Stimulated activated CD4-positive, alpha-beta T cell treated with anti-CD3 and anti-CD28 coated beads, Interleukin-2, amount 100 ng/mL, for 4 hours (primary cell): ENCODE data around the gene CELF2.

ENCODE experiments used
- DNase-seq: peaks from one replicate; pipeline ENCODE4 v3.0.0-alpha.2; 2020; ENCODE audit warnings: low read depth

CELF2 gene

DNA sequence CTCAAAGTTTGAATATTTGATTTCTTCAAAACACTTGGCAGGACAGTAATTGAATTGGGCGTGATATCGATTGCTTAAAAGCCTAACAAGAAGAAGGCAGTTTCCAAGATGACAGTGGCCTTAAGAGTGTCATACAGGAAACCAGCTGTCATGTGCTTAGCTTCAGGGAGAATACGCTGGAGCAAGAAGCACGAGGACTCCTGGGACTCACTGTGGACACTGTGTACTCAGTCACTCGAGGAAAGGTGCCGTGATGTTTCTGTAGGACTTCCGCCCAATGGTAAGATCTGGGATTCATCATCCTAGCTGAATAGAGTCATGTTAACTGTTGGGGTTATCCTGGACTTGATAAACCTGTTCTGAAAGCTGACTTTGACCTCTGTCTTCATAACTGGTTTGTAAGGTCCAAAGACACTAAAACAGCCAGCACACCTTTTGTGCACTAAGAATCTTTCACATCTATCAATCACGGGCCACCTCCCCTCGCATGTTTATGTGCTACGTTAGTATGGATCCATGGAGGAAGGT, 113.5 kb downstream of the CELF2 start:
- DNase-seq, result no peak

DNA sequence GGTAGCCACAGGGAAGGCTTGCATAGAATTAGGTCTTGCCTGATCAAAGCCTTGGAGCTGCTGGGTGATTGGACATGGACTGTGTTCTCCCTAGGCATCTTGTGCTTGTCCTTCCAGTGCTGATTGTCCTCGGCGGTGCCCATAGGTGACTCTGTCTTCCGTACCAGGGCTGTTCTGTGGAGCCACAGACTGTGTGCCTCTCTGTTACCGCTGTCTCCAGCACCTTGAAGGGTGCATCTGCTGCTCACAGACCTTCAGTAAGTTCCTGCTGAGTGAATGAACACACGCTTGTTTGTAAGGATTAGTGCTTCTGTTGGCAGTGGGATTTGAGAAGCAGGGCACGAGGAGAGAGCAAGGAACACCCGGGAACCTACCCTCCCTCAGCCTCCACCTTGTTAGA, 116.7 kb downstream of the CELF2 start:
- DNase-seq, result no peak

DNA sequence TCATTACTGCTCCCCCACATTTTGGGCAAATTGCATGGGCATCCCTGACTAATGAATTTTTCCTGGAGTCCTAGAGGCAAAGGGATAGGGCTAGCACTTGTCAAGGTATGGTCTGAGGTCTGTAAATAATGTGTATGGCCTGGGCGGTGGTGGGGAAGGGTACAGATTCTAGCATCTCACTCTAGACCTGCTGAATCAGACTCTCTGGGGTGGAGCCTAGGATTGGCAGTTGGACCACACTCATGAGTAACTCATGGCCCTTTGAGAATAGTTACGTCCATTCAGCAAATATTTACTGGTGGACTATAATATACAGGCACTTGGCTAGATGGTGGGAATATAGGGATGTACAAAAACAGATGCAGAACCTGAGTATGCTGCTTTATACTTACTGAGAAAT, 118.0 kb downstream of the CELF2 start:
- no peak for DNase-seq

DNA sequence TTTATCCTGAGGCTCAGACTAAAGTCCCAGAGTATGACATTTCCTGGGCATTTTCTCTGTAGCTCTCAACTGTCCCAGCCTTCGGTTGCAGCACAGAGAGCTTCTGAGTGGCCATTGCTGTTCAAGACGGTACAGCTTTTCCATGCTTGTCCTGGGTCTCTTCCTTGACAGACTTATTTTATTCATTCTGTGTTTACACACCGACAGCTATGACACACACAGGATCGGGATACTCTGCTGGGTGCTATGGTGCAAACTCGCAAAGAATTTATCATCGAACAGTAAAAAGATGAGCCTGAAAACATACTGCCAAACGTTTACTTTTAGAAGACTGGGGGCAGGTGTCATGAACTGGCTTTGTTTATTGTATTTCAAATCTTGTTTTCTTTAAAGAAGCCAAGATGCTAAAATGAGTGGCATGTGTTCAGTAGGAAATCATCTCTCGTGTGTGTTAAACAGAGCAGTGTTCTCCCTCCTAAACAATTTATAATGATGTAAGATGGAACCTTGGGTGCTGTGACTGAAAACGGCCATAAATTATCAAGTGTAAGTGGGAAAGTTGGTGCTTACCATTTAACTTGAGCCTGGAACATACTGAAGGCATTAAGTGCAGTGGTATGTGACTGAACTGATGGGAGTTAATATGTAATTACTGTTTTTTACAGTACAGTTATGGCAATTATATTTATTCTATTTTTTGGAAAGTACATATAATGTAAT, 120.8 kb downstream of the CELF2 start:
- DNase-seq, result no peak

DNA sequence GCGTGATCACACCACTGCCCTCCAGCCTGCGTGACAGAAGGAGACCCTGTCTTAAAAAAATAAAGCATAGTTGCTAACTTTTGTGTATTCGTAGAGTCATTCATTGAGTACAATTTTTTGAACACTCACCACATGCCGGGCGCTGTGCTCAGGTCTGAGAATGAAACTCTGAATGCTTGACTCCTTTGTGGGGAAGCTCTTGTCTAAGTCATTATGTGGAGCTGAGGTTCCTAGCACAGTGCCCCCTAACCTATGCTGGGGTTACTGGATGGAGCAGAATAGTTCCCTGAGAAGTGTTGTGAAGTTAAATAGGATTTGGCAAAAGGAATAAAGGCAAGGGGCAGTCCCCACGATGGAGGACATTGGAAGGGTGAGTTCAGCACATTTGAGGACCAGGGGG, 123.3 kb downstream of the CELF2 start:
- no peak for DNase-seq

DNA sequence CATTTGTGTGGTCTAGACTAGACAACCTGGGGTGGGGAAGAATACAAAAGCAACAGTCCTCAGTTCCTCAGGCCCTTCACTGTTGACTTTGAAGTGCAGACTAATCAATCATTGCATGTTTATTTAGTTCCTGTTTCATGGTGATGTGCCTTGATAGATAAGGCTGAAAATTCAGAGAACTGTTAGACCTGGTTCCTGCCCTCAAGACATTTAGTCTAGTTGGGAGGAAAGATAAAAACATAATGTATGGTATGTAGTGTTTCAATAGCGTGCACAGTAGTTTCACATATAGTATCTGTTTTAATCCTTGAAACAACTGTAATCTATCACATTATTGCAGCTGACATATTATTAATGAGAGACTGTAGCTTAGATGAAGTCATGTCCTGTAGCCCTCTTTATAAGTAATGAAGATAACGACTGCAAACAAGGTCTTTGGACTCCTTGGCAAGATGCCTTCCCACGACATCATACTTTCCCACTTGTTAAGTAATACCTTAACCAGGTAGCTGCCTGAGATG, 124.0 kb downstream of the CELF2 start:
- DNase-seq, result no peak

DNA sequence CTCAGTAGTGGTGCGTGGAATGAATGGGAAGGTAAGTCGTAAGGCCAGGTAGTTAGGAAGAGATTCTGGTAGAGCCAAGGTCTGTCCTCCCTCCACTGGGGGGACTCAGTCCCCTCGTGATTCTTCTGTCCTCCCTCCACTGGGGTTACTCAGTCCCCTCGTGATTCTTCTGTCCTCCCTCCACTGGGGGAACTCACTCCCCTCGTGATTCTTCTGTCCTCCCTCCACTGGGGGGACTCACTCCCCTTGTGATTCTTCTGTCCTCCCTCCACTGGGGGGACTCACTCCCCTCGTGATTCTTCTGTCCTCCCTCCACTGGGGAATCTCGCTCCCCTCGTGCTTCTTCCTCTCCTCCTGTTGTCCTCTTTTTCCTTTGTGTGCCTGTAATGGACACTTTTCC, 125.1 kb downstream of the CELF2 start:
- no peak for DNase-seq

DNA sequence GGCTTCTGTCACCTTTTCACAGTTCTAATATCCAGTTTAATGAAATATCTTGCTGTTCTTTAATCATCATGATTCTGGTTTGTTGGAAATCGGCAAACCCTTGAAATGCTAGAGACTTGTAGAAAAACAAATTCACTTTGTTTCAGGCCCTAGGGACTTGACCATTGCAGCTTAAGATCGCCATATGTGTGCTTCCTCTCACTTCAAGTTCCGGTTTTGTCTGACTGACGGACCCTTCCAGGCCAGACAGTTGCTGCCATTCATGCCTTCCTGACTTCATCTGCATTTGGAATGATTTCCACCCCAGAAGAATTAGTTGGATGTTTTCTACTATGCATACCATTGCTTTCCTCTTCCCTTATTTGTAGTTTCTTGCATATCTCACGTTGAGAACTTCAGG, 125.6 kb downstream of the CELF2 start:
- DNase-seq, result no peak

DNA sequence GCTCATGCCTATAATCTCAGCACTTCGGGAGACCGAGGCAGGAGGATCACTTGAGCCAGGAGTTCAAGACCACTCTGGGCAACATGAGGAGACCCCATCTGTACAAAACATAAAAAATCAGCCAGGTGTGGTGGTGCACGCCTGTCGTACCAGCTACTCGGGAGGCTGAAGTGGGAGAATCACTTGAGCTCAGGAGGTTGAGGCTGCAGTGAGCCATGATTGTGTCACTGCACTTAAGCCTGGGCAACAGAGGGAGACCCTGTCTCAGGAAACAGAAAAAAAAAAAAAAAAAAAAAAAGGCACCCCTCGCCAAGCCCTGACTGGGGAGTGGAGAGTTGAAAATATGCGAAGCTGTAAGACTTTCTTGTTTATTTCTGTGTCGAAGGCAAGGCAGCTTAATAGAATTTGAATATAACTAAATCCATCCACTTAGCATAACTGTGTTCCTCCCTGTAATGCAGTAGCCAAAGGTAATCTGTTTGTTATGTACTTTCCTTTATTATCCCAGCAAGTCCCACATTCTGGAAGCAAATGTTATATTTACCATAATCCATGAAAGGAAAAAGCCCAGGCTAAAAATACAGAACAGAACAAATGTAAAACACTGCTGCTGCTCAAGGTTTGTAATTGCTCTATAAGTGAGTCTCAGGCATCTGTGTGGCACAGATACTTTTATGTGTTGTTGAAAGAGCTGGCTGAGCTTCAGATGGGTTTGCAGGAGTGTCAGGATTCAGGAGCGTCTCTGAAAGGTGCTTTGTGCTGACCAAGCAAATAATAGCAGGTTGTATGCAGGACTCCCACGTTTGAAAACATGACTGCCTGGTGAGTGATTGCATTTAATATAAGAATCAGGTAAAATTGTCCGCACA, 127.2 kb downstream of the CELF2 start:
- no peak for DNase-seq

DNA sequence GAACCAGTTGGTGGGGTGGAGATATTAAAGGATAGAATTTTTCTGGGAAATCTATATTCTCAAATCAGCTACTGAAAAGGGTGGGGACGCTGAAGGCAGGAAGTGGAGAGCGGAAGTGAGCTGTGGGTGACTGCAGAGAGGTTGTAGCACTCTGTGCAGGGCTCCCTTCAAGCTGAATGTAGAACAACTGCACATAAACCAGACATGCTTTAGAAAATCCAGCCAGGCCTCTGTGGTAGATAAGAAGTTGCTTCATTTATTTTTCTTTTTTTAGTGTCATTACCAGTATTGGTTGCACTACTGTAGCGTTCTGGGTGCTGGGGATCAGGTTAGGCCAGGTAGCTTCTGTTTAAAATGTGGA, 127.8 kb downstream of the CELF2 start:
- DNase-seq, result peak; percentile 41

DNA sequence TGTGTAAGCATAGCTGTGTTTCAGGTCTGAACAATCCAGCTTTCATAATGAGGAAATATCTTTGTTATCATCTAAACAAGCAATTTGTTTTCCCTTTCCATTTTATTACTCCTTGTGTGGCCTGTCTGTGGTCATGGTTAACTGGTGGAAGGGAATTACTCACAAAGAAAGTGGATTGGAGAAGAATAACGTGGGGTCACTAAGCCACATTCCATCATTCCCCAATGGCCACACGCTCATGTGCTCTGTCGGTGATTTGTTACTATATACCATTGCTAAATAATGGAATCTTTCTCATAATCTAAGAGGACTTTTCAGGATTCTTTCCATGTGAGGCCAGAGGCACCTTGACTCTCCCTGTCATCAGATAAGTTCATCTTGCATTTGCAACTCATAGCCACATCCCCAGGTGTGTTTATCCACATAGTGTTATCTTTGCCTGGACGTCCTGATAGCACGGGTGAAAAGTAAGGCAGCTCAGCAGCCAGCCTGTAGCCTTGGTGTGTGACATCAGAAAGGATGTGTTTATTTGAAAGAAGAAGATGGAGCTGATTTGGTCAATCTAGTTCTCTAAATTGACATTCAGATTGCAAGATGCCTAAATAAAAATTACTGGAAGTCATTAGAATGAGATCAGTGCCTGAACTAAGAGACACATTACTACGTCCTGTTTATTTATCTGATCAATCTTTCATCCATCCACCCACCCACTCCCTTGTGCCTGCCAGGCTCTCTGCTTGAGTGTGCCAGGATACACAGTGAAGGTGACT, 128.9 kb downstream of the CELF2 start:
- no peak for DNase-seq

DNA sequence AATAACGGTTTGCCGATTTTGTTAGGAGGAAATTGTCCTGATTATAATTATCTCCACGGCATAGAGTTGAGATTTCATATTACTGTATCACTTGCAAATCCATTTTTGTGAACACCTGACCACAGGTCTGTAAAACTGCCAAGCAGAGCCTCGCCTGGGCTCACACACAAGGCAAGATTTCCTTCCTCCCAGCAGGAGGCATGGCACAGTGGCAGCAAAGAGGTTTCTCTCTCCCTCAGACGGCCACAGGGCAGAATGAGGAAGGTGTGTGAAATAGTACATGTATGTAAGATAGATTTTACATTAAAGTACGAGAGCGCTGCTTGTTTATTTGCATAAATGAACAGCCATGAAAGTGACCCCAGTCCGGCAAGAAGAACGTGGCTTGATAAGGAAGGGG, 130.1 kb downstream of the CELF2 start:
- no peak for DNase-seq

DNA sequence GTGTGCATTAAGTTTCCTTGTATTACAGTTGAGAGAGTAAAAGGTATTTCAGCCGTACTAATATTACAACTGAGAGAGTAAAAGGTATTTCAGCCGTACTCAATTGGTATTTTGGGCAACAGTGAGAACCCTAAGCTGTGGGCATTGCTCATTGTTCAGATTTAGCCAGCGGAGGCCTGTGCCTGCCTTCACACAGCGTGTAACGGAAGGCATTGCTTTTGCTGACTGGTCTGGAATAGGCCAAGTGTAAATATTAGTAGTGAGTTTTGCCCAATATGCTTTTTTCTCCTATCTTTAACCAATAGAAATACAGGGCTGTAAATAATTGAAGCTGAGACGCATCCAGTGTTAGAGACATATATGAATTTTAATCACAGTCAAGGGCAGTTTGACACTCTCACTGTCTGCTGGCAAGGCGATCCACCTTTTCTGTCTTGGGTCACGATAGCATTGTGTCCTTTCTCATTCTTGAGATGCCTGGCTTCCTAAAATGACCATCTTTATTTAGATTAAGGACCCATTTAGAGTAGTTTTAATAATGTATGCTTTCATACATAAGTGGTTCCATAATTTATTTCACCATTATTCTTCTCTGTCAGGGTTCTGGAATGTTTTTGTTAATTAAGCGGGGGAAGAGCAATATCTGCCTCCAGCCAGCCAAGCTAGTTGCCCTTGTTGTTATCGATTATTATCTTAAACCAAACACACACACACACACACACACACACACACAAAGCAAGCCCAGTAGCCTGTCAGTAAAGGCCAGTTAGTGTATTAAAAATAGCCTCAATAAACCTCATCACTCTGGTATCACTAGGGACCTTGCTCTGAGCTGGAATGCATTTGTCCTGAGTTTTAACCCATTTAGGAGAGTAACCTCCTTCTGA, 130.7 kb downstream of the CELF2 start:
- DNase-seq, result no peak

DNA sequence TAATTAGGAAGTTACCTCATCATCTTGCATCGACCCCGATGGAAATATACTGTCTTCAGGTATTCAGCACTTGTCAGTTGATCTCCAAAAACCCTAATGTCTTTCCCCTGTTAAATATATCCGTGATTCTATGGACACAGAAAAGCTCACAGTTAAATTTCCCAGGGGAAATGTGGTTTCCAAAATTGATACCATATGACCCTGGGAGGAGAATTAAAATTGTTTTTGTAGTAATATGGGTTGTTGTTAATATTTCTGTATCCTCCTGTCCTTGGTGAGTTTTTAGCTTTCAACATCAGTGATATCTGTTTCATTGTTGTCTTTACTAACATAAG, 132.1 kb downstream of the CELF2 start:
- no peak for DNase-seq

DNA sequence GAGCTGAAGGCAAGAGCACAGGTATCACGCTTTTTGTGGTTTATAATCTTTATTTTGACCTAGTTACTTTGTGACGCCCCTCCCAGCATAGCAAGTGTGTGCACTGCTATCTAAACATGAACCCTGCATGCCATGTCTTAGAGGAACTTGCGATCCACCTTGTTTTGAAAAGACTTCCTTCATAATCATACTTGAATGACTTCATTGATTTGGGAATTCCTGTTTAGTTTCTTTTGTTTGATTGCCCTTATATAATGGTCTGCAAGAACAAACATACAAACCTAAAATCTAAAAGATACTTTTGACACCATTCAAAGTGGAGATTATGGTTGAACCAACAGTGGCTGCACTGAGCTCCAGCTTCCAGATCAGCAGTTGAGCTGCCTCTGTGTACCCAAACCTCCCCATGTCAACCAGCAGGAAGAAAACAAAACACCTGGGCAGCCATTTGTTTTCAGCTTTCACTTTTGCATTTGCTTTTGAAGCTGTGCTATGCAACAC, 132.6 kb downstream of the CELF2 start:
- no peak for DNase-seq

DNA sequence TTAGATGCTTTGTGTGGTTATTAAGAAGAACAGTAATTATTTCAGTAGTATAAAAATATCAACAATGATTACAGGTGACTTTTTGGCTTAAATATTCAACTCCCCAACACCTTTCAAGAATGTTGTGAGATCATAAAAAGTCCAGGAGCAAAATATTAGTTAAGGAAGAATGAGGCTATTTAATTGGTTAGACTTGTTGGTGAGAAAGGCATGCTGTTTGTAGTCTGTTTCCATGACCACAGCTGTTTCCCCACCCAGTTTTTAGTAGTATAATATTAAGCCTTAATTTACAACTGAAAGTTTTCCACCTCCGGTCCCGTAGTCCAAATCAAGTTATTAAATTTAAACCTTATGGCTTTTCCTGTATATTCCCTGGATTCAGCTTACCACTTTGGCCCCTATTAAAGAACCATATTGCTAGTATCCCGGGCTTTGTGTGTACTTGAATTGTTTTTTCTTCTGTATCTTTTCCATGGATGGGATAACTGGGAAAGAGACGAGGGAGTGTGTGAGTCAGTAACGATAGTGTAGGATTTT, 133.3 kb downstream of the CELF2 start:
- DNase-seq, result no peak

DNA sequence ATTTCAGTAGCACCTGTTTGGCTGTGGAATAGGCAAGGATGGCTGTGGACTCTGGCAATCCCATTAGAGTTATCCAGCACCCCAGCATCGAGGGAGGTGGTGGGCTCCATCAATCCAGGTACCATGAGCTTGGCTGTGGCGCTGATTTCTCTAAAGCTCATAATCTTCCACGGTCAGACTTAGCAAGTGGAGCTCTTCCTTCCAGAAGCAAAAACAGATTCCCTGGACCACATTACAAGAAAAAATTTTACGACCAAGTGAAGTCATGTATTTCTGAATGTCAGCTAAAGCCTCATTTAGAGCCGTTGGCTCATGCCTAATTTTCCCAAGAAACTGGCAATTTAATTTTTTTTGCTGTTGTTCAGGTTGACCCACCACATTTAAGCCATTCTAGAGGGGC, 135.1 kb downstream of the CELF2 start:
- no peak for DNase-seq

DNA sequence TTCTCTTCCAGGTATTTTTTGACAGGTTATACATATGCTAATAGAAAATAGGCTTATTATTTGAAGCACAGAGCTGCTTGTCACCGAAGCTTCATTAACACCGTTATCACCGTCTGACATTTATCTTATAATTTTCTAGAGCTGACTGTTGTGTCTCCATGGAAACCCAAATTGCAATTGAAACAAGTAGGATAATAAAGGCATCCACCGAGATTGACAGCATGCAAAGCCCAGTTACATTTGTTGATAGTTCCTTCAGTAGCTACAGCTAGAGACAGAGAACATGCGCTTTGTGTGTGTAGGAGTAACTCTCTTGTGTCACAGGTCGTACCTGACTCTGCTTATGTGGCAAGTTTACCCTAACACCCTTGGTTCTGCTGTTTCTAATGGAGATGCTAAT, 135.6 kb downstream of the CELF2 start:
- DNase-seq, result no peak

DNA sequence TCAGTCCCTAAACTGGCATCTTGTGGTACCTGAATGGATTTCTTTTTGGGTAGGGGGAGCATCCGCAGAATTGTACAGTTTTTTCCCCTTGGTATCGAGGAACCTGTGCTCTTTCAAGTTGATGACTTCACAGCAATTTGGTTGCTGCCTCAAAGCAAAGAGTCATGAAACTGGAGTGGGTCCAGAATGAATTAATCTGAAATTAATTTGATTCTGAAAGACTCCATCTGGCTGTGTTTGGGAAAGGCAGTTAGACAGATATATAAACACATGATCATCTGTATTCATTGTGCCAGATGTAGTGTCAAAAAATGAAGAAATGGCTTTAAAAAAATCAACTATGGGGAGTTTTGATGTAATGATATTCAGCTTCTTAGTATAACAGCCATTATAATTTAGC, 136.1 kb downstream of the CELF2 start:
- no peak for DNase-seq

DNA sequence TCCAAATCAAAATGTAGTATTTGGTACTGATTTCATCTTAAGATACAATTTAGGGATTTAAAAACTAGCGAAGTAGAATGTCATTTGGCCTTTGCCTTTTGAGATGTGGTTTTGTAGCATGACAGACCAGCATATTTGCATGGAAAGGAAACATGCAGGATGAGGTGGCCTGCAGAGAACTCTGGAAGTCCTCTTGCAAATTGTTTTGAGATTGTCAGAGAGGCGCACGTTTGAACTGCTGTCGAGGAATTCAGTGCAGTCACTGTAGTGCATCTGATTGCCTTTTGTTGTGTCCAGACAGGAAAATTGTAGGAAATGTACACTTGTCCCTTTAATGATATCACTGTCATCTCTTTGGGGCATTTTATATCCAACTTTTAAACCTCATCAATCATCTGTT, 136.7 kb downstream of the CELF2 start:
- DNase-seq, result no peak

DNA sequence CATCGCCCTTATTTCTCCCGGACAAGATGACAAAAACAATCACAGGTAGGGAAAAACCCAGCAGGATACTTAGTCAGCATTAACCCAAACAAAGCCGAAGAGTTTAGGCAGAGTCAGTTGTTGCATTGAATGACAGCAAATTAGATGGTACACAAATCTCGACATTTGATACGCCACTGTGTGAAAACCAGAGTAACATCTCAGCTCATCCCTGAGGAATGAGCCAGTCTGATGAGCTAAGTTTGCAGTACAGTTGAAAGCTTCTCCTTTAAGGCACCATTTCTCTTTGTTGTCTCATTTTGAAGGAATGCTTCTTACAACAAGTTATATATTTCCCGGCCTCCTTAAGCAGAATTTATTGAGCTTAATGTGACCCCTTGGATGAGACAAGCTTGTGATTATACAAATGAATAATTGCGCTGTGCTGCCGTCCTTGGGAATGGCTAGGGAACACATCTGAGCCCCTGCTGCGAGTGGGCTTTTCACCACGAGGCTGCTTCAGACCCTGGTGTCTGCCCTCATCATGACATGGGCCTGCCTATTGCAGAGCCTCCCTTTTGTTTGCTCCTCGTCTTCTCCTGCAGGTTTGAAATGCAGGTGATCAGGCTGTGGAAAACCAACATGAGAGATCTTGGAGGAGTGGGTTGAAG, 137.3 kb downstream of the CELF2 start:
- no peak for DNase-seq
